Measurements from ENCODE around the gene CPNE5. TPM values are rescaled to one million over a fixed set of nuclear protein-coding genes. Genes with fewer than 3 reads are reported as not detected.

CPNE5 gene
- total RNA-seq, 1 donor from 2014 or later: 24.9 TPM

GRCh38 chr6:36807750-36808149 is 31.5 kb downstream of the CPNE5 start:
- H3K9me3 Mint-ChIP-seq (ENCODE audit: unreplicated experiment): no peaks in the 10 kb centered on the region
- no peak for DNase-seq (ENCODE audit: low spot score)
- peaks cover 4% of the 10 kb centered on the region for H3K36me3 Mint-ChIP-seq (ENCODE audit: low read depth, unreplicated experiment)
- no peak overlapping the region for H3K27ac Mint-ChIP-seq (ENCODE audit: unreplicated experiment)
- H3K27me3 Mint-ChIP-seq (ENCODE audit: unreplicated experiment): peaks cover 13% of the 10 kb centered on the region
- no peak overlapping the region for H3K4me3 Mint-ChIP-seq (ENCODE audit: unreplicated experiment)
- peaks cover 45% of the 10 kb centered on the region for H3K4me1 Mint-ChIP-seq (ENCODE audit: unreplicated experiment)
- no peak for TF ChIP-seq CTCF (IDR thresholded peaks at IDR 0.05; ENCODE audit: unreplicated experiment)

GRCh38 chr6:36807143-36807542 is 32.1 kb downstream of the CPNE5 start:
- H3K36me3 Mint-ChIP-seq (ENCODE audit: low read depth, unreplicated experiment): peaks cover 4% of the 10 kb centered on the region
- no peaks in the 10 kb centered on the region for H3K9me3 Mint-ChIP-seq (ENCODE audit: unreplicated experiment)
- DNase-seq (ENCODE audit: low spot score): no peak

GRCh38 chr6:36805917-36806316 is 33.3 kb downstream of the CPNE5 start:
- H3K27ac Mint-ChIP-seq (ENCODE audit: unreplicated experiment): no peak overlapping the region
- DNase-seq (ENCODE audit: low spot score): no peak
- peaks cover 4% of the 10 kb centered on the region for H3K36me3 Mint-ChIP-seq (ENCODE audit: low read depth, unreplicated experiment)
- TF ChIP-seq CTCF (IDR thresholded peaks at IDR 0.05; ENCODE audit: unreplicated experiment): no peak
- H3K27me3 Mint-ChIP-seq (ENCODE audit: unreplicated experiment): peaks cover 10% of the 10 kb centered on the region
- H3K4me3 Mint-ChIP-seq (ENCODE audit: unreplicated experiment): no peak overlapping the region
- H3K4me1 Mint-ChIP-seq (ENCODE audit: unreplicated experiment): peaks cover 48% of the 10 kb centered on the region
- H3K9me3 Mint-ChIP-seq (ENCODE audit: unreplicated experiment): no peaks in the 10 kb centered on the region

More at GRCh38 chr6:36807143-36807542, 32.1 kb downstream of the CPNE5 start:
- H3K4me3 Mint-ChIP-seq (ENCODE audit: unreplicated experiment): no peak overlapping the region
- peaks cover 13% of the 10 kb centered on the region for H3K27me3 Mint-ChIP-seq (ENCODE audit: unreplicated experiment)
- peaks cover 45% of the 10 kb centered on the region for H3K4me1 Mint-ChIP-seq (ENCODE audit: unreplicated experiment)
- TF ChIP-seq CTCF (IDR thresholded peaks at IDR 0.05; ENCODE audit: unreplicated experiment): no peak
- H3K27ac Mint-ChIP-seq (ENCODE audit: unreplicated experiment): peak overlapping the region; percentile 14

GRCh38 chr6:36805096-36805797 is 34.0 kb downstream of the CPNE5 start:
- Mint-ChIP-seq H3K27ac (ENCODE audit: unreplicated experiment) (peak overlapping the region; percentile 93), H3K9me3 (ENCODE audit: unreplicated experiment) (no peaks in the 10 kb centered on the region), H3K4me1 (ENCODE audit: unreplicated experiment) (peaks cover 45% of the 10 kb centered on the region), H3K4me3 (ENCODE audit: unreplicated experiment) (no peak overlapping the region), H3K27me3 (ENCODE audit: unreplicated experiment) (peaks cover 10% of the 10 kb centered on the region), H3K36me3 (ENCODE audit: low read depth, unreplicated experiment) (peaks cover 6% of the 10 kb centered on the region)
- TF ChIP-seq CTCF (IDR thresholded peaks at IDR 0.05; ENCODE audit: unreplicated experiment): no peak
- DNase-seq (ENCODE audit: low spot score): no peak

GRCh38 chr6:36804563-36804962 is 34.7 kb downstream of the CPNE5 start:
- no peak for TF ChIP-seq CTCF (IDR thresholded peaks at IDR 0.05; ENCODE audit: unreplicated experiment)
- Mint-ChIP-seq H3K27me3 (ENCODE audit: unreplicated experiment) (peaks cover 12% of the 10 kb centered on the region), H3K9me3 (ENCODE audit: unreplicated experiment) (no peaks in the 10 kb centered on the region), H3K4me1 (ENCODE audit: unreplicated experiment) (peaks cover 46% of the 10 kb centered on the region), H3K4me3 (ENCODE audit: unreplicated experiment) (peak overlapping the region; percentile 62), H3K27ac (ENCODE audit: unreplicated experiment) (peak overlapping the region; percentile 93), H3K36me3 (ENCODE audit: low read depth, unreplicated experiment) (peaks cover 13% of the 10 kb centered on the region)
- DNase-seq (ENCODE audit: low spot score): no peak
